Activated CD4-positive, alpha-beta memory T cell treated with anti-CD3 and anti-CD28 coated beads for 36 hours (primary cell): ENCODE data around the gene SPINDOC. TPM values are rescaled to one million over a fixed set of nuclear protein-coding genes. Genes with fewer than 3 reads are reported as not detected.

Experiments
- CTCF ChIA-PET: fragments of 350-600 bp; sonication (Branson Sonifier 250); formaldehyde crosslinking; loops from one replicate; lab custom pipeline; 2021; ENCODE audit warnings: antibody characterized with exemption, inconsistent platforms; lab: Charles Lee
- POLR2A ChIA-PET: fragments of 350-600 bp; sonication (Branson Sonifier 250); formaldehyde crosslinking; loops from one replicate; lab custom pipeline; 2021; ENCODE audit warnings: antibody characterized with exemption; lab: Charles Lee
- DNase-seq: peaks from one replicate; pipeline ENCODE4 v3.0.0-alpha.2; 2020
- H3K27ac Mint-ChIP-seq: one replicate; pipeline ENCODE4 v1.8.0; 2021; ENCODE audit warnings: mixed read lengths
- H3K27me3 Mint-ChIP-seq: one replicate; pipeline ENCODE4 v1.8.0; 2021; ENCODE audit warnings: mixed read lengths
- H3K36me3 Mint-ChIP-seq: one replicate; pipeline ENCODE4 v1.8.0; 2021; ENCODE audit warnings: mixed read lengths
- H3K4me1 Mint-ChIP-seq: one replicate; pipeline ENCODE4 v1.8.0; 2021; ENCODE audit warnings: low read depth, mixed read lengths
- H3K4me3 Mint-ChIP-seq: one replicate; pipeline ENCODE4 v1.8.0; 2021; ENCODE audit warnings: mild to moderate bottlenecking, mixed read lengths
- H3K9me3 Mint-ChIP-seq: one replicate; pipeline ENCODE4 v1.8.0; 2021; ENCODE audit warnings: mixed read lengths
- intact Hi-C: fragments of 100-400 bp; cut with micrococcal nuclease; formaldehyde crosslinking; loops from one replicate; pipeline ENCODE4 v1.15.1; 2023
- total RNA-seq, 2 experiments: library from RNA; stranded (reverse); gene quantifications; one replicate each; pipeline ENCODE4 v1.2.3, GENCODE V29; 2021

Gene SPINDOC, protein sequence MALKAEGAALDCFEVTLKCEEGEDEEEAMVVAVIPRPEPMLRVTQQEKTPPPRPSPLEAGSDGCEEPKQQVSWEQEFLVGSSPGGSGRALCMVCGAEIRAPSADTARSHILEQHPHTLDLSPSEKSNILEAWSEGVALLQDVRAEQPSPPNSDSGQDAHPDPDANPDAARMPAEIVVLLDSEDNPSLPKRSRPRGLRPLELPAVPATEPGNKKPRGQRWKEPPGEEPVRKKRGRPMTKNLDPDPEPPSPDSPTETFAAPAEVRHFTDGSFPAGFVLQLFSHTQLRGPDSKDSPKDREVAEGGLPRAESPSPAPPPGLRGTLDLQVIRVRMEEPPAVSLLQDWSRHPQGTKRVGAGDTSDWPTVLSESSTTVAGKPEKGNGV
- total RNA-seq, result 10 to 100 TPM; 27.9 to 29.3 TPM

GRCh38 chr11:63813035-63813562, at the start of gene SPINDOC:
SPINDOC (plus strand) TSS chr11:63813456; CDS start chr11:63813687, 231 bp downstream.
- peak; percentile 80 for DNase-seq
- CTCF ChIA-PET, result no interaction called here
- no peak within 1 kb of the TSS for H3K27ac Mint-ChIP-seq
- H3K36me3 Mint-ChIP-seq, result peaks cover 14% of the 10 kb centered on the region
- H3K4me1 Mint-ChIP-seq, result peaks cover 26% of the 10 kb centered on the region
- H3K27me3 Mint-ChIP-seq, result no peaks in the 10 kb centered on the region
- H3K9me3 Mint-ChIP-seq, result no peaks in the 10 kb centered on the region
- intact Hi-C loops, result loop anchor here (5.0 kb wide), 2 partner anchors 46 to 141 kb away; partner anchors contain the start of genes ATL3 and ZFTA
- POLR2A ChIA-PET, result interaction anchor here (1.5 kb wide), 1 partner anchor 44 kb away, joined by 4 read pairs; the partner anchor contains the start of gene ZFTA
- H3K4me3 Mint-ChIP-seq, result peak within 1 kb of the TSS; percentile 79

DNA sequence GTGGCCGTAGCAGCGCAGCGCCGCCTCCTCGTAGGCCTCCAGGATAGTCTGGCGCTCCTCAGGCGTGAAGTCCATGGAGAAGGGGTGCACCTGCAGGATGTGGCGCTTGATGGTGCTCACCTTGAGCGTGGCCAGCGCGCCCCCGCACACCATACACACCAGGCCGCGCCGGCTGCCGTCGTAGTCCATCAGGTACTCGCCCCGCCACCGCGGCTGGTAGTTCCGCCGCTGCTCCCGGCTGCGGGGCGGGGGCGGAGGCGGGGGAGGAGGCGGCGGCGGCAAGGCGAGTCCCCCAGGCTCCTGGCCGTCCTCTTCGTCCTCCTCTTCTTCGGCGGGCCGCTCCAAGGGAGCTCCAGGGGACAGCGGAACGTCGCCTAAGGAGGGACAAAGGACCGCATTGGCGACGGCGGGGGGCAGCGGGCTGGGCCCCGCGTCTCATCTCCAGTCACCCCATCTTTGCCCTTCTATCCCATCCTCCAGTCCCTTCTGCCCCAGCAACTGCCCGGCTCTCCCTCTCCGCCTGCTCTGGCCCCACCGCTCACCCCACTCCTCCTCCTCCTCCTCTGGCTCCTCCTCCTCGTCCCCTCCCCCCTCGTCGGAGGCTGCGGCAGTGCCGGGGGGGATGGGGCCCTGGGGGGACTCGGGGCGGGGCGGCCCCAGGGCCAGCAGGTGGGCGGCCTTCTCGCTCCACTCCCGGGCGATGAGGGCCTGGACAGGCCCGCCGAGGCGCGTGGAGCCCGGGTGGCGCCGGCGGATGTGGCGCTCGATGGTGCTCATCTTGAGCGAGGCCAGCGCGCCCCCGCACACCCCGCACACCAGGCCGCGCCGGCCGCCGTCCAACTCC, 49.5 kb upstream of the SPINDOC start:
- H3K4me1 Mint-ChIP-seq, result peaks cover 3% of the 10 kb centered on the region
- CTCF ChIA-PET, result interaction anchor here (1.0 kb wide), 1 partner anchor 26 kb away, joined by 4 read pairs; no protein-coding TSS in a partner anchor
- DNase-seq, result no peak
- intact Hi-C loops, result loop anchor here (10.0 kb wide), 1 partner anchor 121 kb away; no protein-coding TSS in a partner anchor
- H3K36me3 Mint-ChIP-seq, result no peaks in the 10 kb centered on the region
- H3K27ac Mint-ChIP-seq, result no peak overlapping the region
- no peaks in the 10 kb centered on the region for H3K27me3 Mint-ChIP-seq
- POLR2A ChIA-PET, result no interaction called here
- H3K9me3 Mint-ChIP-seq, result no peaks in the 10 kb centered on the region
- H3K4me3 Mint-ChIP-seq, result no peak overlapping the region

- POLR2A ChIA-PET, result no interaction called here
- Mint-ChIP-seq H3K4me1 (peaks cover 3% of the 10 kb centered on the region), H3K27ac (no peak overlapping the region), H3K36me3 (no peaks in the 10 kb centered on the region), H3K27me3 (no peaks in the 10 kb centered on the region), H3K4me3 (no peak overlapping the region), H3K9me3 (no peaks in the 10 kb centered on the region)
- DNase-seq, result no peak
- intact Hi-C loops, result loop anchor here (10.0 kb wide), 1 partner anchor 120 kb away; no protein-coding TSS in a partner anchor
- CTCF ChIA-PET, result interaction anchor here (1.0 kb wide), 1 partner anchor 26 kb away, joined by 4 read pairs; no protein-coding TSS in a partner anchor
Observed at GRCh38 chr11:63764340-63764678, 48.9 kb upstream of the SPINDOC start.

GRCh38 chr11:63764679-63765647, 48.3 kb upstream of the SPINDOC start:
- intact Hi-C loops, result loop anchor here (5.0 to 10.0 kb wide), 4 partner anchors 47 to 382 kb away; partner anchors contain the start of gene SPINDOC
- H3K27me3 Mint-ChIP-seq, result peaks cover 3% of the 10 kb centered on the region
- H3K36me3 Mint-ChIP-seq, result no peaks in the 10 kb centered on the region
- POLR2A ChIA-PET, result no interaction called here
- no peak overlapping the region for H3K27ac Mint-ChIP-seq
- no peaks in the 10 kb centered on the region for H3K9me3 Mint-ChIP-seq
- no peak overlapping the region for H3K4me3 Mint-ChIP-seq
- no peak for DNase-seq
- CTCF ChIA-PET, result interaction anchor here (0.7 to 1.0 kb wide), 2 partner anchors 27 to 181 kb away, joined by 3 to 4 read pairs; no protein-coding TSS in a partner anchor
- peaks cover 6% of the 10 kb centered on the region for H3K4me1 Mint-ChIP-seq

DNA sequence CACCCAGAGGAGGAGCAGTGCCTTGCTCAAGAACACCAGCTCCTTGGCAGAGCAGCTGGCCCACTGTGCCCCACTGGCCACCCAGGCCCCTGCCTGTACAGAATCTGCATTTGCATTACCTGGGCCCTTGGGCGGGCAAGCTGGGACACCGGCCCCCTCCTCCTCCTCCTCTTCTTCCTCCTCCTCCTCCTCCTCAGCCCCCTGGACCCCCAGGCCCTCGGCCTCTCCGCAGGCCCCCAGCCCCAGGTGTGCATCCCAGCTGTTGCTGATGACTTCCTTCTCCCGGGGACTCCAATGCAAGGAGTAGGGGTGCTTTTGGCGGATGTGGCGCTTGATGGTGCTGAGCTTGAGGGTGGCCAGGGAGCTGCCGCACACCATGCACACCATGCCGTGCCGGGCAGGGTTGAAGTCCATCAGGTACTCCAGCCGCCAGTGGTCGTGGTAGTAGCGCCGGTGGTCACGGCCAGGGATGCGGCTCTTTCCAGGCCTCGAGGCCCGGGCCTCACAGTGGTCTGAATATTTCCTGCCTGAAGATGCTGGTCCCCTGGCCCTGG, 47.5 kb upstream of the SPINDOC start:
- POLR2A ChIA-PET, result no interaction called here

GRCh38 chr11:63766531-63767235, 46.6 kb upstream of the SPINDOC start:
- intact Hi-C loops, result loop anchor here (5.0 to 10.0 kb wide), 4 partner anchors 46 to 381 kb away; partner anchors contain the start of gene SPINDOC
- no peaks in the 10 kb centered on the region for H3K9me3 Mint-ChIP-seq
- peak overlapping the region; percentile 80 for H3K4me3 Mint-ChIP-seq
- no peak overlapping the region for H3K27ac Mint-ChIP-seq
- peaks cover 6% of the 10 kb centered on the region for H3K27me3 Mint-ChIP-seq
- peaks cover 6% of the 10 kb centered on the region for H3K4me1 Mint-ChIP-seq
- CTCF ChIA-PET, result interaction anchor here (1.4 to 4.4 kb wide), 4 partner anchors 44 to 179 kb away, joined by 5 to 24 read pairs (median 8); partner anchors contain the start of genes ATL3 and MARK2
- no peaks in the 10 kb centered on the region for H3K36me3 Mint-ChIP-seq
- POLR2A ChIA-PET, result no interaction called here
- DNase-seq, result no peak

More for the DNA sequence above, 47.5 kb upstream of the SPINDOC start:
- Mint-ChIP-seq H3K36me3 (no peaks in the 10 kb centered on the region), H3K27ac (no peak overlapping the region), H3K27me3 (peaks cover 6% of the 10 kb centered on the region), H3K9me3 (no peaks in the 10 kb centered on the region), H3K4me1 (peaks cover 6% of the 10 kb centered on the region), H3K4me3 (no peak overlapping the region)
- DNase-seq, result no peak
- intact Hi-C loops, result loop anchor here (5.0 to 10.0 kb wide), 4 partner anchors 47 to 382 kb away; partner anchors contain the start of gene SPINDOC
- CTCF ChIA-PET, result interaction anchor here (0.7 to 4.4 kb wide), 2 partner anchors 72 to 180 kb away, joined by 3 to 24 read pairs; partner anchors contain the start of gene MARK2

DNA sequence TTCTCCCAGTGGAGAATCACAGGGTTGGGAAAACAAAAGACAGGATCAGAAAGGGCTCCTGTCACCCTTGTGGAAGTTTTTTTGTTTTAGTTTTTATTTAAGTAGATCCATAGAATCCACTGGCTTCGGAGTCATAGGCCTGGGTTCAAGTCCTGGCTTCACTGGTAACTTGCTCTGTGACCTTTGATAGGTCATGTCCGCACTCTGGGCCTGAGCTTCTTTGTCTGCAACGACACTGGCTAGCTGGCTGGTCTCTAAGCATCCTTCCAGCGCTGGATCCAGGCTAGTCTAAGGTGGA, 46.0 kb upstream of the SPINDOC start:
- peak overlapping the region; percentile 80 for H3K4me3 Mint-ChIP-seq
- POLR2A ChIA-PET, result no interaction called here

DNA sequence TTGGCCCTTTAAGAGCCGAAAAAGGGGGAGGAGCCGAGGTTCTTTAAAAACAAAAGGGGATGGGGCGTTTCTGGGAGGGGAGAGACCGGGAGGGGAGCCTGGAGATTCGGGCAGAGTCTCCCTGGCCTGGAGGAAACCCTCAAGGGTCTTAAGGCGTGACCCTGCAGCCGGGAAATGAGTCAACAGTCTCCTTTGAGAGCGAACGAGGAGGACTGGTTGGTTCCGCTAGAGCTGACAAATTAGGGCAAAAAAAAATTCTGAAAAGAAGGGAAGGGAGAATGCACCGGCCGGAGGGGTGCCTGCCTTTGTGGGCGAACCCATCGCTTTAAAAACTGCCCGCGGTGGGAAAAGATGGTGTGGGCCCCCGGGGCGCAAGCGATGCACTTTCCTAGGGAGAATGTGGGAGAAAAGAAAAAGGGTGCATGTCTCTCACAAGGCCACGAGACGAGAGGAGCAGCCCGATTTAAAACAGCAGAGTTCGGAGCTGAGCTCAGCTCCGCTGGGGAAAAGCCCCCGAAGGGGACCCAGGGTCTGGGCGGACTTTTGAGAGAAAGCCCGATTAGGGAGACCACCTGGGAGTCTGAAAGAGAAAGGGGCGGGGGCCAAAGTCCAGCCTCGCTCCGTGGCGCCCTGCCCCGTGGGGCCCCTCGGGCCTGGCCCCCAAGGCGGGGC, 45.6 kb upstream of the SPINDOC start:
- CTCF ChIA-PET, result interaction anchor here (0.7 to 4.4 kb wide), 14 partner anchors 11 to 537 kb away, joined by 3 to 24 read pairs (median 5); partner anchors contain the start of genes ATL3 and MARK2
- Mint-ChIP-seq H3K36me3 (no peaks in the 10 kb centered on the region), H3K27me3 (peaks cover 10% of the 10 kb centered on the region), H3K9me3 (no peaks in the 10 kb centered on the region), H3K4me1 (peaks cover 6% of the 10 kb centered on the region), H3K4me3 (peak overlapping the region; percentile 80), H3K27ac (no peak overlapping the region)
- POLR2A ChIA-PET, result no interaction called here
- DNase-seq, result peak; percentile 45
- intact Hi-C loops, result loop anchor here (5.0 to 10.0 kb wide), 4 partner anchors 45 to 380 kb away; partner anchors contain the start of gene SPINDOC

More for the DNA sequence above, 46.0 kb upstream of the SPINDOC start:
- Mint-ChIP-seq H3K4me1 (peaks cover 6% of the 10 kb centered on the region), H3K27me3 (peaks cover 8% of the 10 kb centered on the region), H3K36me3 (no peaks in the 10 kb centered on the region), H3K9me3 (no peaks in the 10 kb centered on the region), H3K27ac (no peak overlapping the region)
- no peak for DNase-seq
- CTCF ChIA-PET, result interaction anchor here (0.9 to 4.4 kb wide), 10 partner anchors 11 to 385 kb away, joined by 3 to 24 read pairs (median 6); partner anchors contain the start of genes ATL3 and MARK2
- intact Hi-C loops, result loop anchor here (5.0 to 10.0 kb wide), 4 partner anchors 45 to 380 kb away; partner anchors contain the start of gene SPINDOC

- Mint-ChIP-seq H3K27ac (no peak within 1 kb of the TSS), H3K36me3 (no peaks in the 10 kb centered on the region), H3K4me1 (peaks cover 6% of the 10 kb centered on the region), H3K9me3 (no peaks in the 10 kb centered on the region), H3K4me3 (peak within 1 kb of the TSS; percentile 80), H3K27me3 (peaks cover 10% of the 10 kb centered on the region)
- ChIA-PET POLR2A (interaction anchor here (1.4 kb wide), 1 partner anchor 46 kb away, joined by 4 read pairs; no protein-coding TSS in a partner anchor), CTCF (interaction anchor here (0.7 to 4.4 kb wide), 14 partner anchors 10 to 536 kb away, joined by 3 to 24 read pairs (median 5); partner anchors contain the start of genes ATL3 and MARK2)
- peak; percentile 65 for DNase-seq
- intact Hi-C loops, result loop anchor here (5.0 to 10.0 kb wide), 4 partner anchors 44 to 379 kb away; partner anchors contain the start of gene SPINDOC
Observed at GRCh38 chr11:63768237-63769041, 44.8 kb upstream of the SPINDOC start, which contains the start of gene ZFTA. ZFTA (minus strand) TSS chr11:63768775; CDS start chr11:63768622, 153 bp downstream.
